GM23338 (cell line): ENCODE results near the gene RASL10B. TPM values are rescaled to one million over a fixed set of nuclear protein-coding genes. Genes with fewer than 3 reads are reported as not detected.
A peak's percentile ranks its signal among the peaks of the same experiment; 100 is the strongest.

Source experiments
- ATAC-seq: fragments of 200-7000 bp; cut with Tn5 transposase; 3 replicates; pipeline ENCODE4 v1.9.1; 2020
- DNase-seq: peaks from one replicate; pipeline ENCODE4 v3.0.0-alpha.2; 2015; ENCODE audit warnings: low spot score
- H2AFZ ChIP-seq: fragments of 200-600 bp; sonication (generic); 2 replicates; pipeline ENCODE4 v1.8.0; 2016; ENCODE audit warnings: antibody characterized with exemption, mild to moderate bottlenecking, moderate library complexity
- H3F3A ChIP-seq: fragments of 200-600 bp; sonication (generic); replicated peaks from 2 replicates; pipeline ENCODE4 v1.8.0; 2017; ENCODE audit warnings: antibody characterized with exemption, mixed run types, low read depth
- H3K27ac ChIP-seq: fragments of 200-600 bp; sonication (generic); 2 replicates; pipeline ENCODE4 v1.6.1; 2016; ENCODE audit warnings: low read depth
- H3K27me3 ChIP-seq: fragments of 200-600 bp; sonication (generic); 2 replicates; pipeline ENCODE4 v1.8.0; 2016; ENCODE audit warnings: mild to moderate bottlenecking, mixed run types, moderate library complexity; ENCODE audit not compliant: insufficient read depth
- H3K36me3 ChIP-seq: fragments of 200-600 bp; sonication (generic); 2 replicates; pipeline ENCODE4 v1.8.0; 2016; ENCODE audit warnings: mild to moderate bottlenecking; ENCODE audit not compliant: insufficient read depth
- H3K4me1 ChIP-seq: fragments of 200-600 bp; sonication (generic); 2 replicates; pipeline ENCODE4 v1.8.0; 2016; ENCODE audit warnings: mild to moderate bottlenecking, moderate library complexity; ENCODE audit not compliant: insufficient read depth
- H3K4me2 ChIP-seq: fragments of 200-600 bp; sonication (generic); 2 replicates; pipeline ENCODE4 v1.7.1; 2017; ENCODE audit warnings: mixed run types
- H3K4me3 ChIP-seq: fragments of 200-600 bp; sonication (generic); 2 replicates; pipeline ENCODE4 v1.6.1; 2016; ENCODE audit warnings: mixed run types
- H3K79me2 ChIP-seq: fragments of 200-600 bp; sonication (generic); replicated peaks from 2 replicates; pipeline ENCODE4 v1.8.0; 2017; ENCODE audit warnings: mild to moderate bottlenecking; ENCODE audit not compliant: insufficient read depth
- H3K9me2 ChIP-seq: fragments of 200-600 bp; sonication (generic); 2 replicates; pipeline ENCODE4 v1.8.0; 2017; ENCODE audit not compliant: insufficient read depth
- H4K20me1 ChIP-seq: fragments of 200-600 bp; sonication (generic); replicated peaks from 2 replicates; pipeline ENCODE4 v1.8.0; 2017; ENCODE audit warnings: mild to moderate bottlenecking; ENCODE audit not compliant: insufficient read depth
- H3K27ac Mint-ChIP-seq: 2 replicates; pipeline ENCODE4 v1.8.0; 2020; ENCODE audit warnings: inconsistent platforms, mild to moderate bottlenecking, moderate library complexity, mixed read lengths
- H3K27me3 Mint-ChIP-seq: 3 replicates; pipeline ENCODE4 v1.8.0; 2022; ENCODE audit warnings: low read depth, mild to moderate bottlenecking, moderate library complexity, mixed read lengths, inconsistent platforms; ENCODE audit not compliant: insufficient read depth, poor library complexity
- H3K36me3 Mint-ChIP-seq: 3 replicates; pipeline ENCODE4 v1.8.0; 2021; ENCODE audit warnings: low read depth, mild to moderate bottlenecking, inconsistent platforms, moderate library complexity, mixed read lengths
- H3K4me1 Mint-ChIP-seq: 3 replicates; pipeline ENCODE4 v1.8.0; 2020; ENCODE audit warnings: mild to moderate bottlenecking, inconsistent platforms, mixed read lengths
- H3K4me3 Mint-ChIP-seq: 3 replicates; pipeline ENCODE4 v1.8.0; 2021; ENCODE audit warnings: moderate library complexity, mild to moderate bottlenecking, inconsistent platforms, mixed read lengths
- H3K9me3 Mint-ChIP-seq: 3 replicates; pipeline ENCODE4 v1.8.0; 2020; ENCODE audit warnings: moderate library complexity, mild to moderate bottlenecking, inconsistent platforms, mixed read lengths
- CREB1 ChIP-seq: fragments of 250-450 bp; sonication (Bioruptor Pico); IDR thresholded peaks from 2 replicates; pipeline ENCODE4 v1.5.0; 2020; ENCODE audit warnings: low read depth, mild to moderate bottlenecking, moderate library complexity
- EZH2 ChIP-seq: fragments of 200-600 bp; sonication (generic); IDR thresholded peaks from one replicate; pipeline ENCODE4 v1.8.0; 2017; ENCODE audit warnings: antibody characterized with exemption, mild to moderate bottlenecking, low read depth; ENCODE audit not compliant: unreplicated experiment
- NANOG ChIP-seq: IDR thresholded peaks from 2 replicates; pipeline ENCODE4 v1.6.1; 2016; ENCODE audit warnings: antibody characterized with exemption, borderline replicate concordance
- POLR2AphosphoS5 ChIP-seq: IDR thresholded peaks from 2 replicates; pipeline ENCODE4 v1.6.1; 2016; ENCODE audit warnings: antibody characterized with exemption, low read depth
- STAT1 ChIP-seq: IDR thresholded peaks from one replicate; pipeline ENCODE4 v1.6.1; 2016; ENCODE audit warnings: antibody characterized with exemption; ENCODE audit not compliant: unreplicated experiment
- ZNF114 ChIP-seq: fragments of 250-450 bp; sonication (Bioruptor Pico); IDR thresholded peaks from 2 replicates; pipeline ENCODE4 v1.5.0; 2020; ENCODE audit warnings: mild to moderate bottlenecking, moderate library complexity
- ZNF331 ChIP-seq: fragments of 250-450 bp; sonication (Bioruptor Pico); IDR thresholded peaks from 2 replicates; pipeline ENCODE4 v1.5.0; 2020; ENCODE audit warnings: low read depth, mild to moderate bottlenecking, moderate library complexity
- polyA plus RNA-seq: library from polyadenylated mRNA; unstranded; fragments of >200 nt; fragmentation: Nextera tagmentation; extraction: Ambion mirVana; gene quantifications from 2 replicates; pipeline ENCODE4 v1.2.1, GENCODE V29; 2016
- total RNA-seq: library from RNA; depleted of rRNA; stranded (reverse); fragments of >200 nt; shearing (Covaris generic); gene quantifications from 2 replicates; pipeline ENCODE4 v1.2.3, GENCODE V29; 2014
- TF ChIP-seq, protein P1 (sequence below), 2 experiments: fragments of 200-600 bp in 1 of 2; sonication (generic) in 1 of 2; conservative IDR thresholded peaks; 2 replicates each; pipeline versions ENCODE4 v1.5.1 to v1.6.1; 2016 to 2017; ENCODE audit warnings: antibody characterized with exemption in 2 of 2, low read depth in 2 of 2, mild to moderate bottlenecking in 2 of 2, moderate library complexity in 1 of 2
- TF ChIP-seq, protein P2 (sequence below): fragments of 250-450 bp; sonication (Bioruptor Pico); IDR thresholded peaks from 2 replicates; pipeline ENCODE4 v1.5.0; 2020; ENCODE audit warnings: mild to moderate bottlenecking, moderate library complexity
- TF ChIP-seq, protein P3 (sequence below): IDR thresholded peaks from one replicate; pipeline ENCODE4 v1.6.1; 2018; ENCODE audit warnings: antibody characterized with exemption; ENCODE audit not compliant: unreplicated experiment
- TF ChIP-seq, protein P4 (sequence below): IDR thresholded peaks from 2 replicates; pipeline ENCODE4 v1.6.1; 2016; ENCODE audit warnings: antibody characterized with exemption

RASL10B gene
- total and polyA plus RNA-seq, 2 experiments from 2014 or later, result 7.1 to 26.2 TPM

DNA sequence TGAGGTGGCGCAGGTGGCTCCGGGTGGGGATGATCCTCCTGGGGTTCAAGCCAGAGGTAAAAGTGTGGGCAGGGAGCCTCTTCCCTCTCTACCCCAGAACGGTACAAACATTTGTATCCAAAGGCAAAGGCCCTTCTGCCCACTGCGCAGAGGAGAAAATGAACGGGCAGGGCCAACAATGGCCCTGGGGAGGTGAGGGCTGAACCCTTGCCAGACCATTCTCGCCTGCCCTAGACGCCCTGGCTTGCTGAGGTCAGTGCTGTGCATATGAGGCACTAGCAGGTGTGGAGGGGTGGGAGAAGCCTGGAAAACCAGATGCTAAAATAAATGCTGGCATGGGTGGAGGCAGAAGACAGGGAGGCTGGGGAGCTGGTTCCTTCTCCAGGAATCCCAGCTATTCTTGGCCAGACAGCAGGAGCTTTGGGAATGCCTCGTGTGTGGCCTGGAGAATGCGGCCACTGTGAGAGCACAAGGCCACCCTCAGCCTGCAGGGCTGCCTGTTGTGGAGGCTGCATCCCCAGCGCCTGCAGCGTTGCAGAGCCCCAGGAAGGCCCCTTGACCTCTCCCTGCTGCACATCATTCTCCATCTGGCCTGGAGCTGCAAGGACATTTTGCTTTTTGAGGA is 33.8 kb downstream of the RASL10B start:
- no peaks in the 10 kb centered on the region for H3K9me2 ChIP-seq
- peak overlapping the region; percentile 65 for H3K4me3 ChIP-seq
- Mint-ChIP-seq H3K4me1 (peaks cover 17% of the 10 kb centered on the region), H3K27ac (no peak overlapping the region; the same call in 1 of the 2 replicates), H3K36me3 (no peaks in the 10 kb centered on the region), H3K9me3 (no peaks in the 10 kb centered on the region; the same call in 1 of the 3 replicates), H3K27me3 (peaks cover 7% of the 10 kb centered on the region), H3K4me3 (peak overlapping the region; percentile 82)
- peak overlapping the region; percentile 83; the same call in 1 of the 2 replicates for H2AFZ ChIP-seq
- TF ChIP-seq POLR2AphosphoS5 (no peak), ZNF331 (CRISPR knock-in tag) (no peak), STAT1 (no peak), CREB1 (no peak), NANOG (no peak), EZH2 (no peak), ZNF114 (CRISPR knock-in tag) (no peak)
- TF ChIP-seq, protein P1, sequence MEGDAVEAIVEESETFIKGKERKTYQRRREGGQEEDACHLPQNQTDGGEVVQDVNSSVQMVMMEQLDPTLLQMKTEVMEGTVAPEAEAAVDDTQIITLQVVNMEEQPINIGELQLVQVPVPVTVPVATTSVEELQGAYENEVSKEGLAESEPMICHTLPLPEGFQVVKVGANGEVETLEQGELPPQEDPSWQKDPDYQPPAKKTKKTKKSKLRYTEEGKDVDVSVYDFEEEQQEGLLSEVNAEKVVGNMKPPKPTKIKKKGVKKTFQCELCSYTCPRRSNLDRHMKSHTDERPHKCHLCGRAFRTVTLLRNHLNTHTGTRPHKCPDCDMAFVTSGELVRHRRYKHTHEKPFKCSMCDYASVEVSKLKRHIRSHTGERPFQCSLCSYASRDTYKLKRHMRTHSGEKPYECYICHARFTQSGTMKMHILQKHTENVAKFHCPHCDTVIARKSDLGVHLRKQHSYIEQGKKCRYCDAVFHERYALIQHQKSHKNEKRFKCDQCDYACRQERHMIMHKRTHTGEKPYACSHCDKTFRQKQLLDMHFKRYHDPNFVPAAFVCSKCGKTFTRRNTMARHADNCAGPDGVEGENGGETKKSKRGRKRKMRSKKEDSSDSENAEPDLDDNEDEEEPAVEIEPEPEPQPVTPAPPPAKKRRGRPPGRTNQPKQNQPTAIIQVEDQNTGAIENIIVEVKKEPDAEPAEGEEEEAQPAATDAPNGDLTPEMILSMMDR (conservative IDR thresholded peaks at IDR 0.05; ENCODE audit: low read depth in 2 of 2), result no peak
- TF ChIP-seq, protein P2, sequence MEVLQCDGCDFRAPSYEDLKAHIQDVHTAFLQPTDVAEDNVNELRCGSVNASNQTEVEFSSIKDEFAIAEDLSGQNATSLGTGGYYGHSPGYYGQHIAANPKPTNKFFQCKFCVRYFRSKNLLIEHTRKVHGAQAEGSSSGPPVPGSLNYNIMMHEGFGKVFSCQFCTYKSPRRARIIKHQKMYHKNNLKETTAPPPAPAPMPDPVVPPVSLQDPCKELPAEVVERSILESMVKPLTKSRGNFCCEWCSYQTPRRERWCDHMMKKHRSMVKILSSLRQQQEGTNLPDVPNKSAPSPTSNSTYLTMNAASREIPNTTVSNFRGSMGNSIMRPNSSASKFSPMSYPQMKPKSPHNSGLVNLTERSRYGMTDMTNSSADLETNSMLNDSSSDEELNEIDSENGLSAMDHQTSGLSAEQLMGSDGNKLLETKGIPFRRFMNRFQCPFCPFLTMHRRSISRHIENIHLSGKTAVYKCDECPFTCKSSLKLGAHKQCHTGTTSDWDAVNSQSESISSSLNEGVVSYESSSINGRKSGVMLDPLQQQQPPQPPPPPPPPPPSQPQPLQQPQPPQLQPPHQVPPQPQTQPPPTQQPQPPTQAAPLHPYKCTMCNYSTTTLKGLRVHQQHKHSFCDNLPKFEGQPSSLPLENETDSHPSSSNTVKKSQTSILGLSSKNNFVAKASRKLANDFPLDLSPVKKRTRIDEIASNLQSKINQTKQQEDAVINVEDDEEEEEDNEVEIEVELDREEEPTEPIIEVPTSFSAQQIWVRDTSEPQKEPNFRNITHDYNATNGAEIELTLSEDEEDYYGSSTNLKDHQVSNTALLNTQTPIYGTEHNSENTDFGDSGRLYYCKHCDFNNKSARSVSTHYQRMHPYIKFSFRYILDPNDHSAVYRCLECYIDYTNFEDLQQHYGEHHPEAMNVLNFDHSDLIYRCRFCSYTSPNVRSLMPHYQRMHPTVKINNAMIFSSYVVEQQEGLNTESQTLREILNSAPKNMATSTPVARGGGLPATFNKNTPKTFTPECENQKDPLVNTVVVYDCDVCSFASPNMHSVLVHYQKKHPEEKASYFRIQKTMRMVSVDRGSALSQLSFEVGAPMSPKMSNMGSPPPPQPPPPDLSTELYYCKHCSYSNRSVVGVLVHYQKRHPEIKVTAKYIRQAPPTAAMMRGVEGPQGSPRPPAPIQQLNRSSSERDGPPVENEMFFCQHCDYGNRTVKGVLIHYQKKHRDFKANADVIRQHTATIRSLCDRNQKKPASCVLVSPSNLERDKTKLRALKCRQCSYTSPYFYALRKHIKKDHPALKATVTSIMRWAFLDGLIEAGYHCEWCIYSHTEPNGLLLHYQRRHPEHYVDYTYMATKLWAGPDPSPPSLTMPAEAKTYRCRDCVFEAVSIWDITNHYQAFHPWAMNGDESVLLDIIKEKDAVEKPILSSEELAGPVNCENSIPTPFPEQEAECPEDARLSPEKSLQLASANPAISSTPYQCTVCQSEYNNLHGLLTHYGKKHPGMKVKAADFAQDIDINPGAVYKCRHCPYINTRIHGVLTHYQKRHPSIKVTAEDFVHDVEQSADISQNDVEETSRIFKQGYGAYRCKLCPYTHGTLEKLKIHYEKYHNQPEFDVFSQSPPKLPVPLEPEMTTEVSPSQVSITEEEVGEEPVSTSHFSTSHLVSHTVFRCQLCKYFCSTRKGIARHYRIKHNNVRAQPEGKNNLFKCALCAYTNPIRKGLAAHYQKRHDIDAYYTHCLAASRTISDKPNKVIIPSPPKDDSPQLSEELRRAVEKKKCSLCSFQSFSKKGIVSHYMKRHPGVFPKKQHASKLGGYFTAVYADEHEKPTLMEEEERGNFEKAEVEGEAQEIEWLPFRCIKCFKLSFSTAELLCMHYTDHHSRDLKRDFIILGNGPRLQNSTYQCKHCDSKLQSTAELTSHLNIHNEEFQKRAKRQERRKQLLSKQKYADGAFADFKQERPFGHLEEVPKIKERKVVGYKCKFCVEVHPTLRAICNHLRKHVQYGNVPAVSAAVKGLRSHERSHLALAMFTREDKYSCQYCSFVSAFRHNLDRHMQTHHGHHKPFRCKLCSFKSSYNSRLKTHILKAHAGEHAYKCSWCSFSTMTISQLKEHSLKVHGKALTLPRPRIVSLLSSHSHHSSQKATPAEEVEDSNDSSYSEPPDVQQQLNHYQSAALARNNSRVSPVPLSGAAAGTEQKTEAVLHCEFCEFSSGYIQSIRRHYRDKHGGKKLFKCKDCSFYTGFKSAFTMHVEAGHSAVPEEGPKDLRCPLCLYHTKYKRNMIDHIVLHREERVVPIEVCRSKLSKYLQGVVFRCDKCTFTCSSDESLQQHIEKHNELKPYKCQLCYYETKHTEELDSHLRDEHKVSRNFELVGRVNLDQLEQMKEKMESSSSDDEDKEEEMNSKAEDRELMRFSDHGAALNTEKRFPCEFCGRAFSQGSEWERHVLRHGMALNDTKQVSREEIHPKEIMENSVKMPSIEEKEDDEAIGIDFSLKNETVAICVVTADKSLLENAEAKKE, result no peak
- TF ChIP-seq, protein P3, sequence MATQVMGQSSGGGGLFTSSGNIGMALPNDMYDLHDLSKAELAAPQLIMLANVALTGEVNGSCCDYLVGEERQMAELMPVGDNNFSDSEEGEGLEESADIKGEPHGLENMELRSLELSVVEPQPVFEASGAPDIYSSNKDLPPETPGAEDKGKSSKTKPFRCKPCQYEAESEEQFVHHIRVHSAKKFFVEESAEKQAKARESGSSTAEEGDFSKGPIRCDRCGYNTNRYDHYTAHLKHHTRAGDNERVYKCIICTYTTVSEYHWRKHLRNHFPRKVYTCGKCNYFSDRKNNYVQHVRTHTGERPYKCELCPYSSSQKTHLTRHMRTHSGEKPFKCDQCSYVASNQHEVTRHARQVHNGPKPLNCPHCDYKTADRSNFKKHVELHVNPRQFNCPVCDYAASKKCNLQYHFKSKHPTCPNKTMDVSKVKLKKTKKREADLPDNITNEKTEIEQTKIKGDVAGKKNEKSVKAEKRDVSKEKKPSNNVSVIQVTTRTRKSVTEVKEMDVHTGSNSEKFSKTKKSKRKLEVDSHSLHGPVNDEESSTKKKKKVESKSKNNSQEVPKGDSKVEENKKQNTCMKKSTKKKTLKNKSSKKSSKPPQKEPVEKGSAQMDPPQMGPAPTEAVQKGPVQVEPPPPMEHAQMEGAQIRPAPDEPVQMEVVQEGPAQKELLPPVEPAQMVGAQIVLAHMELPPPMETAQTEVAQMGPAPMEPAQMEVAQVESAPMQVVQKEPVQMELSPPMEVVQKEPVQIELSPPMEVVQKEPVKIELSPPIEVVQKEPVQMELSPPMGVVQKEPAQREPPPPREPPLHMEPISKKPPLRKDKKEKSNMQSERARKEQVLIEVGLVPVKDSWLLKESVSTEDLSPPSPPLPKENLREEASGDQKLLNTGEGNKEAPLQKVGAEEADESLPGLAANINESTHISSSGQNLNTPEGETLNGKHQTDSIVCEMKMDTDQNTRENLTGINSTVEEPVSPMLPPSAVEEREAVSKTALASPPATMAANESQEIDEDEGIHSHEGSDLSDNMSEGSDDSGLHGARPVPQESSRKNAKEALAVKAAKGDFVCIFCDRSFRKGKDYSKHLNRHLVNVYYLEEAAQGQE, result no peak
- TF ChIP-seq, protein P4, sequence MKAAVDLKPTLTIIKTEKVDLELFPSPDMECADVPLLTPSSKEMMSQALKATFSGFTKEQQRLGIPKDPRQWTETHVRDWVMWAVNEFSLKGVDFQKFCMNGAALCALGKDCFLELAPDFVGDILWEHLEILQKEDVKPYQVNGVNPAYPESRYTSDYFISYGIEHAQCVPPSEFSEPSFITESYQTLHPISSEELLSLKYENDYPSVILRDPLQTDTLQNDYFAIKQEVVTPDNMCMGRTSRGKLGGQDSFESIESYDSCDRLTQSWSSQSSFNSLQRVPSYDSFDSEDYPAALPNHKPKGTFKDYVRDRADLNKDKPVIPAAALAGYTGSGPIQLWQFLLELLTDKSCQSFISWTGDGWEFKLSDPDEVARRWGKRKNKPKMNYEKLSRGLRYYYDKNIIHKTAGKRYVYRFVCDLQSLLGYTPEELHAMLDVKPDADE, result no peak
- ATAC-seq, result no peak
- H3K4me2 ChIP-seq, result peak overlapping the region; percentile 83
- no peak for DNase-seq
- no peak overlapping the region for H3K27ac ChIP-seq
- no peaks in the 10 kb centered on the region for H3K27me3 ChIP-seq
- H3F3A ChIP-seq, result peaks cover 4% of the 10 kb centered on the region; the same call in 1 of the 2 replicates
- no peaks in the 10 kb centered on the region for H4K20me1 ChIP-seq
- H3K79me2 ChIP-seq, result no peaks in the 10 kb centered on the region
- H3K4me1 ChIP-seq, result peaks cover 6% of the 10 kb centered on the region; the same call in 1 of the 2 replicates
- H3K36me3 ChIP-seq, result no peaks in the 10 kb centered on the region
